Measurements from ENCODE around the gene DDIT4L.
"Not testable (repeated sequence)": the region's sequence is repeated elsewhere in the genome, so short reads cannot be mapped to it uniquely, and the experiment has no call there.

Gene DDIT4L

GRCh38 chr4:100189820-100190642, at the start of gene DDIT4L:
DDIT4L (minus strand) TSS chr4:100190468; CDS start chr4:100189983, 485 bp downstream.
- DNase-seq (ENCODE audit: low spot score): no peak

GRCh38 chr4:100240008-100240407, 49.7 kb upstream of the DDIT4L start:
- DNase-seq (ENCODE audit: low spot score): no peak

- DNase-seq (ENCODE audit: low spot score): no peak
Observed at GRCh38 chr4:100224721-100225120, 34.5 kb upstream of the DDIT4L start.

GRCh38 chr4:100224160-100224559, 33.9 kb upstream of the DDIT4L start:
- DNase-seq (ENCODE audit: low spot score): no peak

GRCh38 chr4:100208964-100209363, 18.7 kb upstream of the DDIT4L start:
- DNase-seq (ENCODE audit: low spot score): no peak

GRCh38 chr4:100208459-100208858, 18.2 kb upstream of the DDIT4L start:
- DNase-seq (ENCODE audit: low spot score): no peak

GRCh38 chr4:100206850-100207249, 16.6 kb upstream of the DDIT4L start:
- no peak for DNase-seq (ENCODE audit: low spot score)

- DNase-seq (ENCODE audit: low spot score): no peak
Observed at GRCh38 chr4:100198061-100198460, 7.8 kb upstream of the DDIT4L start.

GRCh38 chr4:100196388-100197071, 6.3 kb upstream of the DDIT4L start:
- DNase-seq (ENCODE audit: low spot score): not testable (repeated sequence)

- no peak for DNase-seq (ENCODE audit: low spot score)
Observed at GRCh38 chr4:100190643-100191600, 654 bp upstream of the DDIT4L start.

- no peak for DNase-seq (ENCODE audit: low spot score)
Observed at GRCh38 chr4:100188829-100189228, 1.4 kb downstream of the DDIT4L start.

- DNase-seq (ENCODE audit: low spot score): no peak
Observed at GRCh38 chr4:100187781-100188180, 2.5 kb downstream of the DDIT4L start.

- no peak for DNase-seq (ENCODE audit: low spot score)
Observed at GRCh38 chr4:100184787-100185186, 5.5 kb downstream of the DDIT4L start.

- no peak for DNase-seq (ENCODE audit: low spot score)
Observed at GRCh38 chr4:100177855-100178254, 12.4 kb downstream of the DDIT4L start.

- no peak for DNase-seq (ENCODE audit: low spot score)
Observed at GRCh38 chr4:100177126-100177525, 13.1 kb downstream of the DDIT4L start.

GRCh38 chr4:100175858-100176257, 14.4 kb downstream of the DDIT4L start:
- no peak for DNase-seq (ENCODE audit: low spot score)

GRCh38 chr4:100174985-100175383, 15.3 kb downstream of the DDIT4L start:
- no peak for DNase-seq (ENCODE audit: low spot score)

- DNase-seq (ENCODE audit: low spot score): no peak
Observed at GRCh38 chr4:100170986-100171385, 19.3 kb downstream of the DDIT4L start.

- no peak for DNase-seq (ENCODE audit: low spot score)
Observed at GRCh38 chr4:100169491-100170485, 20.5 kb downstream of the DDIT4L start.

- DNase-seq (ENCODE audit: low spot score): no peak
Observed at GRCh38 chr4:100168521-100168920, 21.7 kb downstream of the DDIT4L start.

Measured in CD4-positive, alpha-beta T cell treated with Interleukin-15 for 4 hours (primary cell).